HG03571 (cell line): Measurements from ENCODE around the gene ABCC1.

Experiments used
- ATAC-seq: cut with Tn5 transposase; IDR thresholded peaks from one replicate; pipeline ENCODE4 v1.9.1; 2021; ENCODE audit not compliant: unreplicated experiment

The ABCC1 gene

DNA sequence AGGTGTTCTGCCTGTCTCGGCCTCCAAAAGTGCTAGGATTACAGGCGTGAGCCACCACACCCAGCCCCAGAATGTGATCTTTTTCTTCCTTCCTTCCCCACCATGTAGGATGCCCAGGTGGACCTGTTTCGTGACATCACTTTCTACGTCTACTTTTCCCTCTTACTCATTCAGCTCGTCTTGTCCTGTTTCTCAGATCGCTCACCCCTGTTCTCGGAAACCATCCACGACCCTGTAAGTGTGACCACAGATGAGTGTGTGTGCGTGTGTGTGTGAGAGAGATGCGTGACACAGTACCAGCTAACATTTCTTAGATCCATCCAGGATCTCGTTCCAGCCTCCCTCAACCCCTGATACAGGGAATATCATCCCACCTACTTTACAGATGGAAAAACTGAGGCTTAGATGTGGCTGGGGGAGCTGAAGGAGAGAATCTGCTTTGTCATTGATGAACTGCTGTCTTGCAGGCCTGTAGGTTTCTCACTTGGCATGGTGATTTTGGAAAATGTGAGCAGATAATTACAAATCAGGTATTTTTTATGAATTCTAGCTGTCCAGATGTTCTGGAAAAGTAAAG lies 67.1 kb downstream of the ABCC1 start:
- ATAC-seq: no peak

DNA sequence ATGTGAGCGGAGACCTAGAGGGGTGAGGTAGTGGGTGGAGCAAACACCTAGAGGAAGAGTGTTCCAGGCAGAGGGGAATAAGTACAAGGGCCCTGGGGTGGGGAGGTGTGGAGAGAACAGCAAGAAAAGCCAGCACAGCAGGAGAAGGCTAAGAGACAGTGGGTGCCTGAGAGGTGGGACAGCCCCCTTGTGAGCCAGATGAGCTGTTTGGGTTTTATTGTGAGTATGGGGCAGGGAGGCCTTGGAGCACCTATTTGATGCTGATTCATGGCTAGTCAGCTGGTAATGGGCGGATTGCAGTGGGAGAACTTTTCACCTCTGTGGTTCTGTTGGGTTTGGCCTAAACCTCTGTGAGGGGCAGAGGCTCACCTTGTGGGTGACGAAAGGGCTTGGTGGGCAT lies 68.4 kb downstream of the ABCC1 start:
- no peak for ATAC-seq

DNA sequence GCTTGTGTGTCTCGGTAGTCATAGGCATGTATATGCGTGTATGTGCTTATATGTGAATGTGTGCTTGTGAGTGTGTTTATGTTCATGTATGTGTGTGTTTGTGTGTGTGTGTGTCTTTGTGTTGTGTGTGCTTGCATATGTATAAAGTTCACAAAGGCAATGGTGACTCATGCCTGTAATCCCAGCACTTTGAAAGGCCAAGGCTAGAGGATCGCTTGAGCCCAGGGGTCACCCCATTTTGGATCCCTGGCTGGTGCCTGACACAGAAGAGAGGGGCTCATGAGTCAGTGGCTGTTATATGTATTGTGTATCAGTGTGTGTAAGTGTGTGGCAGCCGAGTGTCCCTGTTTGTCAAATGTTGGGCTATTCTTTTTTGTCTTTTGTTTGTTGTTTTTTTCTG lies 69.3 kb downstream of the ABCC1 start:
- no peak for ATAC-seq

DNA sequence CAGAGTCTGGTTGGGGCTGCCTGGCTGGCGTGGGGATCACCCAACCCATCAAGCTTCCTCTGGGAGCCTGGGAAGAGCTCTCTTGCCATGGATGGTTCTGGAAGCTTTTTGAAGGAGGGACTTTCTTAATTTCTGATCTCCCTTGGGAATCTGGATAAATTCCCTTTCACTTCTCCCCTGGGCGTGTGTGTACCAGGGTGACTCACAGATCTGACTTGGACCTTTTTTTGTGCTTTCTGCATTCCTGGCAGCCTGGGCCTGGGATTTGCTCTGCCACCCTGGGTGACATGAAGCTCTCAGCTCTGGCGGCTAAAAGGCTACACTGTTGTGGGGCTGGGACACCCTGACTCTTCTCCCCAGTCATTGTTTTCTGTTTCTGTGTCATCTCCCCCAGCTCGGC lies 70.1 kb downstream of the ABCC1 start:
- no peak for ATAC-seq

DNA sequence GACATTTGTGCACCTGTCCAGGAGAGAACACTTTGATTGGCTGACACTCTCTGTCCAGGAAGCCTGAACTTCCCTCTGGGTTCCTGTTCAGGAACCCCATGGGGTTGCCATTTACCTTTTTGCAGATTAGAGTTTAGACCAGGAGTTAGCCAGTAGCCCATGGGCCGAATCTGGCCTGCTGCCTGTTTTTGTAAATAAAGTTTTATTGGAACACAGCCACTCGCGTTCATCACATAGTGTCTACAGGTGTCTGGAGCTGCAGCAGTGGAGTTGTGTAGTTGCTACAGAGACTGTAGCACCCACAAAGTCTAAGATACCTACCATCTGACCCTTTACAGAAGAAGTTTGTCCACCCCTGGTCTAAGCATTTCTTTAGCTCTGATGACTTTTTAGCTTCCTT lies 70.9 kb downstream of the ABCC1 start:
- no peak for ATAC-seq

DNA sequence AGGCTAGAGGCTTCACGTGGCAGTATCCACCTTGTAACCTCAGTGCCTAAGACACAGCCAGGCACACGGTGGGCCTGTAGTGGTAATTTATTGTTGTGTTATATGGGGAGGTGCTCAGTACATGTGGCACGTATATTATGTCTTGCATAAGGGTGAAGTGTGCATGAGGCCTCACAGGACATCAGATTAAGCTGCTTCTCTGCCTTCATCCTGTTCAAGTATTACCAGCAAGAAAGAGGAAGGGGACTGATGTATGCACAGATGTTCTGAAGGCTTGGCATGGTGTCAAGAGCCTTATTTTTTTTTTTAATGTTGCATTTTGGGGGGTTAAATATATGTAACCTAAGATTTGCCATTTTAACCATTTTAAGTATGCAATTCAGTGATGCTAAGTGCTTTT lies 71.6 kb downstream of the ABCC1 start:
- no peak for ATAC-seq

DNA sequence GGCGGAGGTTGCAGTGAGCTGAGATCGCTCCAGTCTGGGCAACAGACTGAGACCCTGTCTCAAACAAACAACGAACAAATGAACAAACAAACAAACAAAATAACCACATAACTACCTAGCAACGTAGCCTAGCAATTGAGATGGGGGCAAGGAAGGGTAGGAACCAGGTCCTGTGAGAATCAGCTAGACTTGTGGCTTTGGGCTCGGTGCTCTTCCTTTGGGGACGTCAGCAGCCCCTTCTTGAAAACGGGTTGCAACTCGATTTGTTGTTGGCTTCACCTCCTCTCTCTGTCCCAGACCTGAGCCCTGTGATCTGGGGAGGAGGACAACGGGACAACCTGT lies 72.2 kb downstream of the ABCC1 start:
- ATAC-seq: no peak

DNA sequence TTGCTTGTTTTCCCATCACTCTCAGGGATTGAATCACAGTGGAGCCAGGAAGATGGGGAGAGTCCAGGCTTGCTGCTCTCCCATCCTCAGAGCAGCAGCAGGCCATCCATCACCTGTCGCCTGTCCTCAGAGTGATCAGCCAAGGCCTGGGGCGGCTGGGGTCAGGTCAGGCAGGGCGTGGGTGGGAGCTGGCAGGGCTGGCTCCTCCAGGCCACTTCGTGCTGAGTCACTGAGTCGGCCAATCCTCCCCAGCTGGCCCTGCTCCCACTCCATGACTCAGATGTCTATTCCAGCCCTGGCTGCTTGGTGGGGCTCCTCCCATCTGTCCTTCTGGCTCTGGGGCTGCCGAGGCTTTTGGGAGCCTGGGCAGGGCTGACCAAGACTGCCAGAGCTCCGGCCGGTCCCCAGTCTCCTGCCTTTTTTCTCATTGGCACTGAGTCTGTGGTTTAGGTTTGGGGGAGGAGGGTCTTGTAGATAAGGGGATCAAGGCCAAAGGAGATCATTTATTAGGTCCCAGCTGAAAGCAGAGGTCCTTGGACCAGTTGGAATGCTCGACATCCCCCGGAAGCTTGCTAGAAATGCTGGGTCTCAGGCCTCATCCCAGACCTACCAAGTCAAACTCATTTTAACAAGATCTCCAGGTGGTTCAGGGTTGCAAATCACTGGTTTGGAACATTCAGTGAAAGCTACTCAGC lies 72.7 kb downstream of the ABCC1 start:
- no peak for ATAC-seq

DNA sequence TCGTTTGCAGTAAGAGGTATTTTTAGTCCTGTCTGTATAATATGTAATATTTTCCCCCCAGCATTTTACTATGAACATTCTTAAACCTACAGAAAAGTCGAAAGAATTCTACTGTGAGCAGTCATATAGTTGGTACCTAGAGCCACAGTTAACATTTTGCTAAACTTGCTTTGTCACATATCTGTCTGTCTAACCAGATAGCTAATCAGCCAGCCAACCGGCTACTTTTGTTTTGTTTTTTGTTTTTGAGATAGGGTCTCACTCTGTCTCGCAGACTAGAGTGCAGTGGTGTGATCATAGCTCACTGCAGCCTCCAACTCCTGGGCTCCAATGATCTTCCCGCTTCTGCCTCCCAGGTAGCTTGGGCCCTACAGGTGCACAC lies 73.3 kb downstream of the ABCC1 start:
- ATAC-seq: no peak

DNA sequence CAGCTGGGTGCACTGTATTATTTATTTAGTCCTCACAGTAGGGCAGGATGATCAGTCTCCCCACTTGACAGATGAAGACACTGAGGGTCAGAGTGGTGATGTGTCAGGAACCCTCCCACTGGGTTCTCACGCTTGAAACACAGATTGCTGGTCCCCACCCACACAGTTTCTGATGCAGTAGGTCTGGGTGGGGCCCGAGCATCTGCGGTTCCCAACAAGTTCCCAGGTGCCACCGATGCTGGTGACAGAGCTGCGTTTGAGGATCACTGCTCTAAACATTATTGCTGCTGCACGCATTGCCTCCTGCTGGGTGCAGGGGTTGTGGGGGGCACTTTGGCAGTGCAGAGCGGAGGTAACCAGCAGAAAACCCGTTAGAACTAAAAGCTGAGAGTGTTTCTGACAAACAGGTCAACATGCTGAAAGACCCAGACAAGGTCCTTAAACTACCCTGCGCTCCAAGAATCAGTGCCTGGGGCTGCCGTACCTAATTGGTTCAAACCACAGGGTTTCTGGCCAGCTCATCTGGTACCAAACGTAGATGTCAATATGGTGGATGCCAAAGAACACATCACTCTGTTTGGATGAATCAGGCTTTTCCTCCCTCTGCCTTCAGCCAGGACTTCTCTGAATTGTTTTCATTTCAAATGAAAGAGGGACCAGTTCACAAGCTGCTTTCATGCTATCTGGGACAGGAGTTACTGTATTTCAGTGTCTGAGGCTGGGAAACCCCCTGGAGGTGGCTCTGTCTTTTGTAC lies 76.0 kb downstream of the ABCC1 start:
- ATAC-seq: no peak

DNA sequence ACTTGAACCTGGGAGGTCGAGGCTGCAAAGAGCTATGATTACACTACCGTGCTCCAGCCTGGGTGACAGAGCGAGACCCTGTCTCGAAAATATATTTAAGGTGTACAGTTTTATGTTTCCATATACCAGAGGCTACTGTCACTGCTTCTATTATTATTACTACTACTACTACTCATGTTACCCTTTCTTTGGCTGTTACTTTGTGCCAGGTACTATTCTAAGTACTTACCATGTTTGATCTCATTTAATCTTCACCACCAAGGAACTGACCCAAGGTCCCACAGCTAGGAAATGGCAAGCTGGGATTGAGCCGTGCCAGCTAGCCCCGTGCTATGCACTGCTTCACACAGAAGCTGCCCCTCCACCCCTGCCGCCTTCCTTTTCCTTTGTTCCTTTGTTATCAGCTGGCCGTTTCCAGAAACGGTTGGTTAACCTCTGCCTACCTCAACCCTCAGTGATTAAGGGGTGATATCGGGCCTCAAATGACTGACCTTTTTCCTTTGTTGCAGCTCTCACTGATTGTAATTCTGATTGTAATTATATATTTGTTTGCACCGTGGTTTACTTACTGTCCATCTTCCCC lies 78.4 kb downstream of the ABCC1 start:
- no peak for ATAC-seq

DNA sequence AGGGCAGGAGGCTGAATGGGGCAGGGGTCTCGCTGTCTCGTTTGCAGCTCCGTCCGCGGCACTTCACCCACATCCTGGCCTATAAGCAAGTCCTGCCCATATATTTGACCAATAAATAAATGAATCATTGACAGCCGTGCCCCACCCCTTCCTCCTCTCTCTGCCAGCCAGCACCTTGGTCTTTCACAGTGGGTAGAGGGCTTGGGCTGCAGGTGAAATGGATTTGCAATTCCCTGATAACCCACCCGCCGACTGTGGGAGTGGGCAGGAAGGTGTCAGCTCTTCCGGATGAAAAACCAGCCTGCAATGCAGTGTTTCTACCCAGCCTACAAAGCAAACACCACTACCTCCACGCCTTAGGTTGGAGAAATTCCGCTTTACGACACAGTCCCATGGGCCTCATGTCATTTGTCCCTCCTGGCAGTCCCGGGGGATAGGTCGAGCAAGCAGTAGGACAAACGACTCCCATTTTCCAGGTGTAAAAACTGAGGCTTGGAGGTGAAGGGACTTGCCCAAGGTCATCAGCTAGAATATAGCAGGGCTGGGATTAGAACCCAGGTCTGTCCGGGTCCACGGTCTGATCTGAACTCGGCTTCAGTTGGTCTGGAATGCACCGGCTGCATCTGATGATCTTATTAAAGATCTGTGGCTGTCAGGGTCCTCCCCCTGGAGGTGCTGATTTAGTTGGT lies 79.0 kb downstream of the ABCC1 start:
- no peak for ATAC-seq

DNA sequence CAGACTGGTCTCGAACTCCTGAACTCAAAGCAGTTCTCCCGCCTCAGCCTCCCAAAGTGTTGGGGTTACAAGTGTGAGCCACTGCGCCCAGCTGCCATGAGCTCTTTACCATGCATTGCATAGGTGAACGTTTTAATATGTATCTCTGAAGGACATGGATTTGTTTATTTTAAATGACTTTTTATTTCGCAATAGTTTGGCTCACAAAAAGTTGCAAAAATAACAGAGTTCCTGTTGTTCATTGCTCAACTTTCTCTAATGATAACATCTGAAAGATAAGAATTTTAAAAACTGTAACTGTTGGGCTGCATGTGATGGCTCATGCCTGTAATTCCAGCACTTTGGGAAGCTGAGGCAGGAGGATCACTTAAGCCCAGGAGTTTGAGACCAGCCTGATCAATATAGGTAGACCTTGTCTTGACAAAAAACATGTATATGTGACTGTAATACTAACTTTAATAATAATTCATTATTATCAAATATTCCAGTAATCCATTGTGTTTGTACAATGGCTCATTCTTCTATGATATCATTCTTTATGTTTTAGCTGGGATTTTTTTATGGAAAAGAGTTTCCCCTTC lies 80.1 kb downstream of the ABCC1 start:
- no peak for ATAC-seq

DNA sequence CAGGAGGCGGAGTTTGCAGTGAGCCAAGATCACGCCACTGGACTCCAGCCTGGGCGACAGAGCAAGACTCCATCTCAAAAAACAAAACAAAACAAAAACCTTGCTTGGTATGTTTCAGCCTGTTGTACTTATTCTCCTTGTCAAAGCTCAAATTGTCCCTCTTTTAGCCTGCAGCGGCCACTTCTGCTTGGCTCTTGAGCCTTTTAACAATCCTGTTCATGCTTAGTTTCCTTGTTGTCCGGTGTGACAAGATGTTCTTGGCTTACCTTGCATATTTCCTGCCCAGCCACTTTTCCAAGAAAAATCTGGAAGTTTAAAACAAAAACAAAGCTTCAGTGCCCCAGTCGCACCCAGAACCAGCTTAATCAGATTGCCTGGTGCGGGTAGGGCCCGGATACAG lies 81.0 kb downstream of the ABCC1 start:
- ATAC-seq: no peak

DNA sequence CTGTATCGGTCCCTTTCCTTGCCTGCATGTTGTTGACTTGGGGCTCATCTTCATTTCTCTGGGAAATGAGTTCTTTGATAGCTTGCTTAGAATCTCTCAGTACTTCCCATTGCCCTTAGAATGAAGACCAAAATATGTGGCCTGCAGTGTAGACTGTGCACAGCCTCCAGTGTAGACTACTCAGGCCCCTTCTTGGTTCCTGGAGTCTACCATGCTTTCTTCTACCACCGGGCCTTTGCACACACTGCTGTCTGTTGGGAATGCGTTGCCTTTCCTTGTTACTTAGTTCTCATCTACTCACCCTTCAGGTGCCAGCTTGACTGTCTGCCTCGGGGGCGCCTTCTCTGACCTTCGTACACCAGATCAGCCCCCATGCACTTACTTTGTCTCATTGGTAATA lies 82.0 kb downstream of the ABCC1 start:
- ATAC-seq: no peak

DNA sequence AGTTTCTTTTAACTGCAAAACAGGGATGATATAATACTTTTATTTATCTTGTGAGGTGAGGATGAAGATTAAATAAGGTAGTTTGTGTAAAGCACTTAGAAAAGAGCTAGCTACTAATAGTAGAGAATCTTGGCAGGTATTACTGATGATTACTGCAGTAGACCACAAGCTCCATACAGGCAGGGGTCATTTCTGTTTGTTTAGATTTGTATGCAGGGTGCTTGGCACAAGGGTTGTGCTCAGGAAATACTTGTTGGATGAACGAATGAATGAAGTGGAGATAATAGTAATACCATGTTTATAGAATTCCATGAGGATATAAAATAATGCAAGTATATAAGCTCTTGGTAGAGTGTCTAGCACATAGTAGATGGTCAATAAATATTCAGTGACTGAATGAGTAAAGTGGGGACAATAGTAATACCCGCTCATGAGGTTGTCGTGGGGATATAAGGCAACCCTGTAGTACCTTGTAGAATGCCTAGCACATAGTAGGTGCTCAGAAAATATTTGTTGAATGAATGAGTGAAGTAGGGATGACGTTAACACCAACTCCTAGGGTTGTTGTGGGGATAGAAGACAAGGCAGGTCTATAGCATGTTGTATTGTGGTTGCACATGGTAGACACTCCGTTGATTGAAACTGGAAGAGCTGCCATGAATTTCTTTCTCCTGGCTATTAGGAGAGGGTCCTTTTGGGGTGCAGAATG lies 83.0 kb downstream of the ABCC1 start:
- no peak for ATAC-seq

DNA sequence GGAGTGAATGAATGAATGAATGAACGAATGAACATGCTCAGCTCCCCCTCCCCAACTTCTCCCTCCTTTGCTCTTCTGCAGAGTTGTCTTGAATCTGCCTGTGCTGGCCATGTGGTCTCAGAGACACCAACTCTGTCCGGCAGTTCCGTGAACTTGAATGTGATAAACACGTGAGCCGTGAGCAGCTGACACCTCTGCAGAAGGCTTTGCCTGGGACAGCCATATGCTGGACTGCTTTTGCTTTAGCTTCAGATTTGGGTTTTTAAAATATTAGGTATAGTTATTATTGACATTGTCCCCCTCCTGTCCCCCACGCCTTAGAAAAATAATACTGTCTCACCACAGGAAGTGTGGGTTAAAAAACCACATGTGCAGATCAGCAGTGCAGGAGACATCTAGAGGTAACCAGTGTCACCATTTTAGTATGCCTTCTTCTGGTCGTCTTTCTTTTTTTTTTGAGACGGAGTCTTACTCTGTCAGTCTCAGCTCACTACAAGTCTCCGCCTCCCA lies 83.8 kb downstream of the ABCC1 start:
- ATAC-seq: no peak

DNA sequence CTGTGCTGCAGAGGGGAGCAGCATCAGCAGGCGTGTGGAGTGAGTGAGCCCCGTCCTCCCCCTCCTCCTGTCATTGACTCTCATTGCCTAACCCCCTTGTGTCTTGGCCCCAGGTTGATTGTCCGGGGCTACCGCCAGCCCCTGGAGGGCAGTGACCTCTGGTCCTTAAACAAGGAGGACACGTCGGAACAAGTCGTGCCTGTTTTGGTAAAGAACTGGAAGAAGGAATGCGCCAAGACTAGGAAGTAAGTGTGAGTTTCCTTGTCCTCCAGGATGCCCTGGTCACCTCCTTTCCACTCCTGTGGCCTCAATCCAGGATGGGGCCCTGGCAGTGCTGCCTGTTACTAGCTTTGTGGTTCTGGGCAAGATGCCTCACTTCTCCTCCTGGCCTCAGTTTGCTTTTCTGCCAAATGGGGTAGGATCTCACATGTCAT lies 87.0 kb downstream of the ABCC1 start:
- no peak for ATAC-seq

DNA sequence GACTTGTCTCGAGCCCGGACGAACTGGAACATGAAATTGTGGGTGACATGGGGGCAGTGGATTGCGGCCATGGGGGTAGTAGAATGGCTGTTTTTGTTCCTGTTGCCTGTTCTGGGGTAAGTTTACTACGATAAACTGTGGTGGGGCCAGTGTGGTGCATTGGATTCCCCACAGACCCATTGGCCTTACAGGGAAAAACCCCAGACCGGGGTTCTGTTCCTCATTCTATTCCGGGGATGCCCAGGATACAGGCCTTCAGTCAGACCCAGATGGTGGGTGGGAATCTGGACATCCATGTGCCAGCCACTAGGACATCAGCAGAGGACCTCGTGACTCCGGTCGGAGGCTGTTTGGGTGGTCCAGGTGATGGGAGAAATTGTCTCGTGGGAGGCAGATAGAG lies 88.1 kb downstream of the ABCC1 start:
- no peak for ATAC-seq

DNA sequence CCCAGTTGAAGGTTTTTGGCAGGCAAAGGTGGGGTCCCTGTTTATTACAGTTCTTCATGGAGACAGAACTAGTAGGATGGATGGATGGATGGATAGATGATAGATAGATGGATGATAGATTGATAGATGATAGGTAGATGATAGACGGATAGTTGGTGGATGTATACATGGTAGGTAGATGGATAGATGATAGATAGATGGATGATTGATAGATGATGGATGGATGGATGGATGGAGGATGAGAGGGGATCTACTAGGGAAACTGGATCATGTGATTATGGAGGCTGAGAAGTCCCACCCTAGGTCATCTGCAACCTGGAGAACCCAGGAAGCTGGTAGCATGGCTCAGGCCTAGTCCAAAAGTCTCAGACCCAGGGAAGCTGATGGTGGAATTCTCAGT lies 88.6 kb downstream of the ABCC1 start:
- ATAC-seq: no peak
